ENCODE measurements around the gene PHRF1. TPM values are rescaled to one million over a fixed set of nuclear protein-coding genes. Genes with fewer than 3 reads are reported as not detected.

PHRF1 gene
- total RNA-seq, 1 experiment from 2014 or later: 48.9 TPM

GRCh38 chr11:563812-564578 lies 12.3 kb upstream of the PHRF1 start:
- H3K9me3 Mint-ChIP-seq: no peaks in the 10 kb centered on the region
- no peaks in the 10 kb centered on the region for H3K4me1 ChIP-seq (ENCODE audit: insufficient read depth, low read length)
- H4K20me1 ChIP-seq (ENCODE audit: control insufficient read depth, insufficient read depth, insufficient read length): no peaks in the 10 kb centered on the region
- no peak overlapping the region for H3K4ac ChIP-seq (ENCODE audit: low read depth, low read length)
- H3K9ac ChIP-seq (ENCODE audit: extremely low read depth, insufficient read length, low read length): no peak overlapping the region
- DNase-seq: no peak
- no peak overlapping the region for H2BK15ac ChIP-seq (ENCODE audit: low read depth, low read length)
- no peak overlapping the region for H2BK120ac ChIP-seq (ENCODE audit: low read depth, low read length, poor library complexity, severe bottlenecking)
- TF ChIP-seq CTCF (conservative IDR thresholded peaks at IDR 0.05): no peak
- no peaks in the 10 kb centered on the region for H3K79me1 ChIP-seq (ENCODE audit: insufficient read depth, low read depth, low read length, poor library complexity, severe bottlenecking)
- no peak overlapping the region for H2BK5ac ChIP-seq (ENCODE audit: insufficient read length, low read length)
- no peak overlapping the region for H3K18ac ChIP-seq (ENCODE audit: insufficient read length, low read depth, low read length)
- peaks cover 0 to 11% (median 4%) of the 10 kb centered on the region in 3 experiments; a peak in 4 of 7 replicates for H3K36me3 Mint-ChIP-seq (ENCODE audit: insufficient read depth in 1 of 3, low read depth in 3 of 3)
- H4K8ac ChIP-seq (replicated peaks; ENCODE audit: insufficient read length, low read depth, low read length): no peak overlapping the region
- H3K4me3 Mint-ChIP-seq: peak overlapping the region in 1 of 2 experiments; percentile 46; a peak in 1 of 5 replicates
- WGBS (ENCODE audit: extremely low coverage, insufficient read length, low lambda C conversion rate): no CpG with 5 or more reads among the region's 12 CpGs
- H3K14ac ChIP-seq (ENCODE audit: insufficient read depth, low read length): no peak overlapping the region
- H4K5ac ChIP-seq (ENCODE audit: insufficient read length, low read depth, low read length): no peak overlapping the region
- no peaks in the 10 kb centered on the region for H3K79me2 ChIP-seq (ENCODE audit: insufficient read depth, low read length)
- no peaks in the 10 kb centered on the region for H3K27me3 ChIP-seq (ENCODE audit: insufficient read depth, low read length)
- H3K4me2 ChIP-seq (ENCODE audit: insufficient read depth, insufficient read length, low read length): no peak overlapping the region
- H3K27ac ChIP-seq (ENCODE audit: insufficient read length, low read depth, low read length): no peak overlapping the region
- no peak overlapping the region for H2BK20ac ChIP-seq (ENCODE audit: low read depth, low read length, poor library complexity, severe bottlenecking)
- peak overlapping the region in 2 of 3 experiments; percentile 18 to 55; a peak in 2 of 7 replicates for H3K27ac Mint-ChIP-seq
- peaks cover 18 to 34% of the 10 kb centered on the region in 2 experiments for H3K4me1 Mint-ChIP-seq
- no peak overlapping the region for H2AFZ ChIP-seq (ENCODE audit: low read length)
- no peak overlapping the region for H3K23ac ChIP-seq (ENCODE audit: insufficient read length, low read depth, low read length)
- no peak overlapping the region for H2AK5ac ChIP-seq (ENCODE audit: insufficient read length, low read length)
- no peak overlapping the region for H3T11ph ChIP-seq (ENCODE audit: low read length)
- H3K9me3 ChIP-seq (ENCODE audit: control insufficient read depth, low read depth, low read length): no peaks in the 10 kb centered on the region
- peaks cover 2% of the 10 kb centered on the region for H3K27me3 Mint-ChIP-seq (ENCODE audit: low read depth)
- H3K56ac ChIP-seq (ENCODE audit: insufficient read length, low read depth, low read length): no peak overlapping the region
- H4K91ac ChIP-seq (ENCODE audit: insufficient read length, low read depth, low read length): no peak overlapping the region
- H3K23me2 ChIP-seq (ENCODE audit: insufficient read length, low read depth, low read length, poor library complexity, severe bottlenecking): peaks cover 10% of the 10 kb centered on the region
- no peak overlapping the region for H2BK12ac ChIP-seq (ENCODE audit: insufficient read length, low read depth, low read length)
